Stimulated activated CD4-positive, alpha-beta T cell treated with anti-CD3 and anti-CD28 coated beads, TNF-alpha, amount 100 ng/mL, for 24 hours (primary cell): Measurements from ENCODE around the gene KRT83.
"Not testable (repeated sequence)": the region's sequence is repeated elsewhere in the genome, so short reads cannot be mapped to it uniquely, and the experiment has no call there.

Source experiments
- DNase-seq, 3 experiments: peaks; one replicate each; pipeline ENCODE4 v3.0.0-alpha.2; 2020; ENCODE audit warnings: low read depth in 3 of 3

The KRT83 gene

DNA sequence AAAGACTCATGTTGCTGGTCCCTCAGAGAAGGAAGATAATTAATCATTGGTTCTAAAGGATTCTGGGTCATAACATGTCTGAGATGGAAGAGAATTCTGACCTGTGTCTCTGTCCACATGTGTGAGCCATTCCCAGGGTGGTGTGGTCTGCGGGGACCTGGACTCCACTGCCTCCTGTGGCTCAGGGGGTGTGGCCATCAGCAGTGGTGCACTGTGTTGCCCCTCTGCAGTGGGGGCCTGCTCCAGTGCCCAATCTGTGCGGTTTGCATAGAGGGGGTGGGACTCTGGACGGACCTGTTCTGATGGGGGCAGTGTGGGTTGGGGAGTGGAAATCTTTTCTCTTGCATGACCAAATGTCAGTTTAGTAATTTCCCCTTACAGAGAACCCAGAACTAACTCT is 32.6 kb upstream of the KRT83 start:
- no peak for DNase-seq

DNA sequence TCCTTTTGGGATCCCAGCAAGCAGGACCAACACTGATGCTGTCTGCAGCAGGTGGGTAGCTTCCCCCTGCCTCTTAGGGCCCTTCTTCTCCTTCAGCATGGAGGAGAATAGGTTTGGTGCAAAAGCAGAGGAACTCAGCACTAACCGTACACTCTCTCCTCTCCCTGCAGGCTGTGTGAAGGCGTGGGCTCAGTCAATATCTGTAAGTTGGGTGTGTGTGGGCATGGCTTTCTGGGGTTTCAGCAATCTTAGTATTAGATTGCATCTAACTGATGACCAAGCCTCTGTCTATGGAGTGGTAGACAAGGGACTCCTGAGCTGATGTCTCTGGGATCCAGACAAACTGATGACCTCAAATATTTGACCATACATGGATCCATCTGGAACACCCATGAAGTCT is 31.8 kb upstream of the KRT83 start:
- no peak for DNase-seq

DNA sequence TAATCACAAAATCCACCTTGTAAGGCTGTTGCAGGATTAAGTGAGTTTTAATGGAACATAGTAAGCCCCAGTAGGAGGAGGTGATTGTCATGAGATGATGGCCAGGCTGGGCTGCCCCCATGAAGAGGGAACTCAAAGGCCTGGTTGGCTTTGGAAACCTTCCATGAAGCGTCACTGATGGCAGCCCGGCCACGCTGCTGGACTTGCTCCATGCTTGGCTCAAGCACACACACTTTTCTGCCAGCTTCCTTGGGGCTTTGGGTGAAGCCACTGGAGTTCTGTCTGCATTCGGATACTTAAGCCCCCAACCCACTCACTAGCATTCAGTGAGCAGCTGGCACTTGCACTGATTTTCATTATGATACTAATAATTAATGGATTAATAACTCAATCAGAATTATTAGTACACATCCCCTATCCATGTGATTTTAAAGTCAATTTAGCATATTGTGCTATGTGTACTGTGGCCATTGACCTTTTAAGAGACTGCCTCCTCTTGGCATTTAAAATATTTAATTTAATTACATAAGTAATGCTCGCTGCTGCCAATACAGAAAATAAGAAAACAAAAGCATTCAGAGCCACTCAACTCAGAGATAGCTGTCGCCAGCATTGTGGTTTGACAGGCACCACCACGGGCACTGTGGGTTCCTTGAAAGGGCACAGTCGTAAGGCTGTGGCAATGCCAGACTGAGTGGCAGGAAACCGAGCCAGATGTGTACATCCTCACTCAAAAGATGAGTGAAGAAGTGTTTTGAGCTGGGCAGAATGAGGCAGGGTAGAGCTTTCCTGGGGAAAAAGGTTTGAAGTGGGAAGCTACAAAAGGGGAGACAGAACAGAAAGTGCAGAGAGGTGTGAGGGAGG is 30.2 kb upstream of the KRT83 start:
- DNase-seq = no peak

DNA sequence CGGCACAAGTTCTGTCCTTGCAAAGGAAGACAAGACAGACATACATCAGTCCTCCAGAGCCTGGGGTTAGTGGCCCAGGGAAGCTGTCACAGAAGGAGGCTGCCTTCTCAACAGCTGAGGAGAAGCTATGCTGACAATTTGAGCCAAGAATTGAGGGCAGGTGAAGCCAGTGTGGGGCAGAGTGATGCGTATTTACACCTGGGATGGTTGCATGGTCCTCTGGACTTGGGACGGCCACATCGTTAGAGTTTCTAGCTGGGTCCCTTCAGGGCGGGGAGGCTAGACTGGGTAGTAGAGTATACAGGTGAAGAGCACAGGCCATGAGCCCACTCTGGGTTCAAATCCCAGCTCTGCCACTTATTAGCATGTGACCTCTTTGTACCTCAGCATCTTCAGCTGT is 29.6 kb upstream of the KRT83 start:
- DNase-seq = no peak

DNA sequence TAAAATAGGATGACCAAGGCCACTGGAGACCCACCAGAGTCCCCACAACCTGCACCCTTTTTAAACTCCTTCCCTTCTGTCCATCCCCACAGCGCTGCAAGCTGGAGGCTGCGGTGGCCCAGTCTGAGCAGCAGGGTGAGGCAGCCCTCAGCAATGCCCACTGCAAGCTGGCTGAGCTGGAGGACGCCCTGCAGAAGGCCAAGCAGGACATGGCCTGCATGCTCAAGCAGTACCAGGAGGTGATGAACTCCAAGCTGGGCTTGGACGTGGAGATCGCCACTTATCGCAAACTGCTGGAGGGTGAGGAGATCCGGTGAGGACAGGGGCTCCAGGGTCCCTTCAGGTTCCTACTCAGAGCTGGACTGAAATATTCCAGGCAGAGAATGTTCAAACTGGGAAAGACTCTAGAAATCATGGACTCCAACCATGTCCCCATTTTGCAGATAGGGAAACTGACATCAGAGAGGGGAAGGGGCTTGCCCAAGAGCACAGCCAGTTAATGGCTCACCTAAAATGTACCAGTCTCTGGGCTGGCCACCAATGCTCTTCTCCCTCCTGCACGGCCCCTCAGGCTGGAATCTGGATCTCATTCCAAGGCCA is 28.9 kb upstream of the KRT83 start:
- DNase-seq = no peak

DNA sequence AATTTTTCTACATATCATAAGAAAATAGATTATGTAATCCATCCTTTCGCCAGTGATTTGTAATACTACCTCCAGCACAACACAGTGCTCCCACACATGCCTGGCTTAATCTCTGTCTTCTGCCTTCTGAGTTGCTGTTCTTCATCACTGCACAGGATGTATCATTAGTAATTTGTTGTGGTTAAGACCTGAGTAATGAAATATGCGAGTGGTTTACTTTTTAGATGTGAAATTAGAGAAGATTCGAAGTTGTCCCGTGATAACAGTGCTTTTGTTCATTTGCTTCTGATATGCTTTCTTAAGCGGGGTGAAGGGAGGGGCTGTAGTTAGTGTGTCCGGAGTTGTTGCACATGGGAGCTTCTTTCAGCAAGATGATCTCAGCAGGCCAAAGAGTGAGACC is 28.0 kb upstream of the KRT83 start:
- no peak for DNase-seq

DNA sequence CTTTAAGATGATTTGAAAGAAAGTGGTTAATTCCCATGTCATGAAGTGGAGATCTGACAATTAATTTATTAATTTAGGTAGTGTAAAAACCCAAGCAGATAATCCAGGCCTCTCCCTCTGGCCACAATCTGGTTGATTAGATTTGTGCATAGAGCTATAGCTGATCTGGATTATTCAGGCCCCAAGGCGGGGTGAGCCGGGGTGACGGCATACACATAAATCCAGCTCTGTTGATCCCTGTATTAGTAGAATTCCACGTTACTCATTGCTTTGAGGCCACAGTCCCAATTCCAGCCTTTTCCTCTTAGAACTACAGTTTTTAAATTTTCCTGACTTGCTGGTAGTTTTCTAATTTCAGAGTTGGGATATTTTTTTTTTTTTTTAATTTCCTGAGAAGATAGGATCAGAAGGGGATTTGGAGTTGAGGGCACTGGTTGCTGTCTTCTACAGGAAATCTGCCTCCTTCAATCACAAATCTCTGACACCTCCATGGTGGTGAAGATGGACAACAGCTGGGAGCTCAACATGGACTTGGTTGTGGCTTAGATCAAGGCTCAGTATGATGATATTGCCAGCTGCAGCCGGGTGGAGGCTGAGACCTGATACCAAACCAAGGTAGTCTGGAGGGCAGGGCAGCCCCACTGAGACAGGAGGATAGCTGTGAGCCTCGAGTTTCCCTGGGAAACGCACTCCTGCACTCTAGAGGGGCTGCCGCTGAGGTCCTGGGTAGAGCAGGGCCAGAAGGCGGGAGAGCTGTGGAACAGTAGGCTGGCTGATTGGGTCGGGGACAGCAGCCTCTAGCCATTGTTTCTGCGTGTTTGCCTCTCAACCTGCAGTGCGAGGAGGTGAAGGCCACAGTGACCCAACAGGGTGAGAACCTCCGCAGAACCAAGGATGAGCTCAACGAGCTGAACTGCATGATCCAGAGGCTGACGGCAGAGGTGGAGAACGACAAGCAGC is 26.6 kb upstream of the KRT83 start:
- DNase-seq = no peak

DNA sequence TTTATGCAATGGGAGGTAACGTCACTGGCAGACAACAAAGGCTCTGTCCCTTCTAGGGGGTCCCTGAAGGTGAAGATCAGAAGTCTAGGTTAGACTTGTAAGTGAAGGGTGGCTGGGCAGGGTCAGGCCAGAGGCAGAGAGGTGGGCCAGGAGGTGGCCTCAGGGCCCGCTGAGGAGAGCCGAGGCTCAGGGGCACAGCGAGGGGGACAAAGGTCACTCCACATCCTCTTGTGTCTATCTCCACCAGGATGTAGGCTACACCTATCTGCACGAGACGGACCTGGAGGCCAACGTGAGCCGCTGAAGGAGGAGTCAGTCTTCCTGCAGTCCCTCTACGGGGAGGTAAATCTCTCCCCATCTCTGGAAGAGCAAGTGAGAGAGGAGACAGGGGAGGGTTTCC is 25.8 kb upstream of the KRT83 start:
- DNase-seq = no peak

DNA sequence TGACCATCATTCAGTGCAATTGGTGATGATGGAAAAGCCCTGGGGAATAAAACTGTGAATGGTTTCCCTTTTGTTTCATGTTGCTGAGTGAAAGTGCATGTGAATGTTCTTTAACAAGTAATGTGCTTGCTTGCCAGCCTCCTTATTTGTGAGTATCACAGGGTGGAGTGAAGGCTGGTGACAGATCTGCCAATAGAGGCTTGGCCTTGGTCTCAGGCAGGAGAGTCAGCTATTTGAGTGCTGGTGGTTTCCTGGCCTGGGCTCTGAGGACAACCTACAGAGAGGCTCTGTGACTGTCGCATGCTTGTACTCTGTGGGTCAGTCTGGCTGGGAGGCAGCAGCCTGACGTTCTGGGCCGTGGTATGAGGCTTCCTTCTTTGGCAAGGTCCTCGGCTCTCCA is 25.4 kb upstream of the KRT83 start:
- DNase-seq = no peak

DNA sequence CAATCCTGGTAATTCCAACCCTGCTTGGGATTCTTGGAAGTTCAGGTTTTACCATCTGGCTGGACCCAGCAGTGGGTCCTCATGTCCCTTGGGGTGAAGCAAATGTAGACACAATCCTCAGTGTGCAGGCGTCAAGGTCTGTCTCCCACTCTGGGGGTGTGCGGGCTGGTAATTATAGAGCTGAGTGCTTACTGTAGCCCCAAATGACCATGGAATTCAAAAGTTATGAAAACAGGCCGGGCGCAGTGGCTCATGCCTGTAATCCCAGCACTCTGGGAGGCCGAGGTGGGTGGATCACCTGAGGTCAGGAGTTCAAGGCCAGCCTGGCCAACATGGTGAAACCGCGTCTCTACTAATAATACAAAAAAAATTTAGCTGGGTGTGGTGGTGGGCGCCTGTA is 23.8 kb upstream of the KRT83 start:
- DNase-seq = not testable (repeated sequence)

DNA sequence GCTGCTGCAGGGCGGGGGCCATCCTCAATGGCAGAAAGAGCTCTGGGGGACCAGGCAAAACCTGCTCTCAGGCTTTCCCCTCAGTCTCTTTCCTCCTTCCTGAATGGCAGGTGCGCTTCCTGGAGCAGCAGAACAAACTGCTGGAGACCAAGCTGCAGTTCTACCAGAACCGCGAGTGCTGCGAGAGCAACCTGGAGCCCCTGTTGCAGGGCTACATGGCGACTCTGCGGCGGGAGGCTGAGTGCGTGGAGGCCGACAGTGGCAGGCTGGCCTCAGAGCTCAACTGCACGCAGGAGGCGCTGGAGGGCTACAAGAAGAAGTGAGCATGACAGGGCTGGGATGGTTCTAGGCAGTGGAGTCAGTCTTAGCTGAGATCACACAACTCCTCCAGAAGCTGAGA is 22.9 kb upstream of the KRT83 start:
- DNase-seq = no peak

DNA sequence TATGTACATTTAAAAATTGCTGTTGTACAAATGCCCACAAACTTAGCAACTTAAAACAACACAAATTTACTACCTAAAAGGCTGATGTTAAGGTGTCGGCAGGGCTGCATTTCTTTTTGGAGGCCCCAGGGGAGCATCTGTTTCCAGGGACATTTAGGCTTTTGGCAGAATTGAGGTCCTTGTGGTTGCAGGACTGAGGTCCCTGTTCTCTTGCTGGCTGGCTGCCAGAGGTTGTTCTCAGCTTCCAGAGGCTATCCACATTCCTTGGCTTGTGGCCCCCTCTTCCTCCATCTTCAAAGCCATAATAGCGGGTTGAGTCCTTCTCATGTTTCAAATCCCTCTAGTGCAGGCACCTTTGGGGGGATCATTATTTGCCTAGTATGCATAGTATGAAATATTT is 22.4 kb upstream of the KRT83 start:
- no peak for DNase-seq

DNA sequence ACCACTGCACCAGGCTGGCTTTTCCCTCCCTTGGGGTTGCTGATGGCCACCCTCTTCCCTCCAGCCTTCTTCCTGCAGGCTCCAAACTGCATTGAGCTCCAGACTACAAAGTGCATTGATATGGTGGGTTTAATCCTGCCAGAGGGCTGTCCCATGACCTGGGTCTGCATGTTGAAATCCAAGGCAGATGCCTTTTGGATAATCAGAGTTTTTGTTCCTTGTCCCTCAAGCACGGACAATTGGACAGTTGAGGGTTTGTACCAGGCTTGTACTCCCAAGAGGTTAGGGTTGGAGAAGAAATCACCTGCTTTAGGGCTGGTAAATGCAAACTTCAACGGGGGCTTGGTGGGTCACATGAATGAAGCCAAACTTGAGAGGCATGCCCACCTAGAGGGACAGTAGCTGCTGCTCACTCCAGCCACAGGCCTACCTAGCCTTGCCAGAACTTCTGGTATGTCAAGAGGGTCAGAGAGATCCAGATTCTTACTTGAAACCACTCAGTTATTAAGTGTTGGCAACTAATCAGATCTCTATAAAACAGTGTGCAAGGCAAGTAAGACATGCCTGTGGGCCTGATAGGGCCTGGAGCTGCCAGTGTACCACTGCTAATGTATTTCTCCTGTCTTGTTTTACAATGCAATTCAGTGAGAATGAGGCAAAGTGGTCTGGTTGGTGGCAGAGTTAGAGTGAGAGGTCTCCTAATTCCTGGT is 21.7 kb upstream of the KRT83 start:
- DNase-seq = no peak

DNA sequence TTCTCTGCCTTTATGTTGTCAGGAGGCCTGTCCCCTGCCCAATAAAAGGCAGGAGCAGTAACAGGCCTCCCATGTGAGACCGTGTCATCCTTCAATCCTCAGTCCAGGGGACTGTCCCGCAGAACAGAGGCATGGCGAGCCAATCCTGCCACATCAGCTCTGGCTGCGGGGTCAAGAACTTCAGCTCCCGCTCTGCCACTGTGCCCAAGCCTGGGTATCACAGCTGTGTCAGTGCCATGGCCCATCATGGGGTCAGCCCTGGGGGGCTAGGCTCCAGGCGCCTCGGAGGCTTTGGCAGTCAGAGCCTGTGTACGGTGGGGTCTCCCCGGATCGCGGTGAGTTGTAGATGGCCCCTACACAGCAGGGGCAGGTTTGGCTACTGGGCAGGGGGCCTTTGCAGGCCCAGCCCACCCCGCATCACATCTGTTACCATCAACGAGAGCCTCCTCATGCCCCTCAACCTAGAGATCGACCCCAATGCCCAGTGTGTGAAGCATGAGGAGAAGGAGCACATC is 19.9 kb upstream of the KRT83 start:
- DNase-seq = no peak

DNA sequence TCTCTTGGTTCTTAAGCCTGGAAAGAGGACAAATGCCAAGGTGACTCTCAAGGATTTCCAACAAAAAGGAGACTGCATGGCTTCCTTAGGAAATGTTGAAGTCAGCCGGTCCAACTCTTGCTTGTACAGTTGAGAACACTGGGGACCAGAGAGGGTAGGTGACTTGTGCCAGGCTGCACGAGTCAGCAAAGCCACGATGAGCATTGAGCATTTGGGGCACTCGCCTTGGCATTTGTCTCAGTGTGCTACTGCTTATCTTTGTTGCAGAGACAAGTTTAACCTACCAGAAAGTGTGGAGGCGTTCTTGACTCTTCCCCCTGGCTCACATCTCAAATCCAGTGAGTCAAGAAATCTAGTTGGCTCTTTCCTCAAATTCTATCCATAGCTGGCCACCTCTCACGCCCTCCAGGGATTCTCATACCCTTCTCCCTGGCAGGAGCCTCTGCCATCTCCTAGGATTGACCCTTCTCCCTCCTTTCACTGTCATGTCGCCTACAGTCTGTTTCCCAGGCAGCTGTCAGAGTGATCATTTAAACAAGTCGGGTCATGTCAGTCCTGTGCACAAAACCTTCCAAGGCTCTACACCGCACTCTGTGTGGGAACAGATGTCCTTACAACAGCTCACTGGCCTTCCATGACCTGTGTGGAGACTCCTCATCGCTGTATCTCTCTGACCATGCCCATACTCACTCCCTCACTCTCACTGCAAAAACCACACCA is 17.2 kb upstream of the KRT83 start:
- no peak for DNase-seq

DNA sequence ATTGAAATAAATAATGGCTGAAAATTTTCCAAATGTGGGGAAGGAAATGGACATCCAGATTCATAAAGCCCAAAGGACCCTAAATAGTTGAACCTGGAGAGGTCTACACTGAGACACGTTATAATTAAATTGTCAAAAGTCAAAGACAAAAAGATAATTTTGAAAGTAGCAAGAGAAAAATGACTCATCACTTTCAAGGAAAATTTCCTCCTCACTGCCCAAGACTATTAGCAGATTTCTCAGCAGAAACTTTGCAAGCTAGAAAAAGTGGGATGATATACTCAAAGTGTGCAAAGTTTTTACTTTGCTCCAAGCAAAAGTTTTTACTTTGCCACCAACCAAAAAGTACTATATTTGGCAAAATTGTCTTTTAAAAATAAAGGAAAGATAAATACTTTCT is 15.9 kb upstream of the KRT83 start:
- DNase-seq = no peak

DNA sequence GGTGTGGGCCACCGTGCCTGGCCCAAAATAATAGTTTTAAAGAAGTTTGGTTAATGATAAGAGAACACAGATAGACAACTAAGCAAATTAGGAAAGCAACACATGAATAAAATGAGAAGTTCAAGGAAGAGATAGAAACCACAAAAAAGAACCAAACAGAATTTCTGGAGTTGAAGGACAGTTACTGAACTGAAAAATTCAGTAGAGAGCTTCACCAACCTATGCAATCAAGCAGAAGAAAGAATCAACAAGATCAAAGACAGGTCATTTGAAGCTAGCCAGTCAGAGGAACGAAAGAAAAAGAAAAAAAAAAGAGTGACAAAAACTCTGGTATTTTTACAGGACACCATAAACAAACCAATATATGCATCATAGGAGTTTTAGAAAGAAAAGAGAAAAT is 15.4 kb upstream of the KRT83 start:
- no peak for DNase-seq

DNA sequence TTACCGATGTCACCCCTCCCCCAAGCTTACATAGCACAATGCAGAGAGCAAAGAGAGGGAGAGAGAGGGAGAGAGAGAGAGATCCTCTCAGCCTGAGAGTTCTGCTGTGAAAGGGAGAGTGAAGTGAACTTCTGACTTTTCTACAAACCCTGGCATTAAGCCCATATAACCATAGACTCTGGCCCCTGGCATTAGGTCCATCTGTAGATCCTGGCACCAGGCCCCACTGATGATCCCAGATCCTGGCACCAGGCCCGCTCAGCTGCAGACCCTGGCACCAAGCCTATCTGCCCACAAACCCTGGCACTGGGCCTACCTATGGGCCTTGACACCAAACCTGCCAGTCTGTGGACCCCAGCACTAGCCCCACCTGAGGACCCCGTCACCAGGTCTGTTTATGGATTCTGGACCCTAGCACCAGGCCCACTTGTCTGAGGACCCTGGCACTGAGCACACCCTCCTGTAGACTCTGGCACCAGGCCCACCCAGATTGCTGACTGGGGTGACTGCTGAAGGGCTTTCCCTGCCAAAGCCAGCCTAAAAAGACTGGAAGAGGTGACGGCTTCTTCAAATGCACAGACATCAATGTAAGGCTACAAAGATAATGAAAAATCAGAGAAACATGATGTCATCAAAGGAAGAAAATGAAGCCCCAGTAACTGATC is 14.5 kb upstream of the KRT83 start:
- DNase-seq = no peak

DNA sequence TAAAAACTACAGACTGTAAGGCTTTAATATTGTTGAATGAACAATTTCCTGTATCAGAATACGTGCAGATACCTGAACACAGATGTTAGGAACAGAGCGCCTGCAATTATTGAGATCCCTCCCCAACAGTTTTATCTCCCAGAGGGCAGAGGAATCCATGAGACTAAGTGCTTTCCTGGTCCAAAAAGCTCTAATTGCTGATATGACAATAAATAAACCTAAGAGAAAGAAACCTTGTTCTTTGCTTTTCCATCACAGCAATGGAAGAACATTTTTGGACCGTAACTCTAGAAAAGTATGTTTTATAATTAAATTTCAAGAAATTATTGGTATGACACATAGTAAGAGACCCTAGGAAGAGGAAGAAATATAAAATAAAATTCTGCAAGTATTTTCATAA is 13.0 kb upstream of the KRT83 start:
- no peak for DNase-seq

DNA sequence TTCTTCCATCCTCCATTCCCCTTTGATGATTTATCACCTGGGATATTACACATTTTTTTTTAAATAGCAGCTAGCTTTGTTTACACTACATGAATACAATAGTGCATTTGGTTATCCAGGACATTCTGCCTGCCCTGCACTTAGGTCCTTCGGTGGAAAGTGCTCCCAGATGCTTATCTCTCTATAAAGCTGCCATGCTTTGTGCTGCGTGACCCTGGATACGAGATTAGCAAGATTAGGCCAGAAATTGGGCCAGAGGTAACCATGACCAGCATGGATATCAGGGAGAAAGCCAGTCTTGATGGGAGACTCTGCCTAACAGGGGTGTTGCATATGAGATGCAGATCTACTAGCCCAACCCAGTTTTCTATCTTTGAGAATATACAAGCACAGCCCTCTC is 12.1 kb upstream of the KRT83 start:
- no peak for DNase-seq
